Mesenchymal stem cell (in vitro differentiated cells and primary cell): ENCODE measurements around the gene PRAMEF5.
"Not testable (repeated sequence)": the region's sequence is repeated elsewhere in the genome, so short reads cannot be mapped to it uniquely, and the experiment has no call there.

Experiments
- DNase-seq: peaks from one replicate; pipeline ENCODE4 v3.0.0-alpha.2; 2013
- H2AFZ ChIP-seq: one replicate; pipeline ENCODE4 v1.6.1; 2013; ENCODE audit warnings: low read depth, mild to moderate bottlenecking, control low read depth, inconsistent platforms, low read length, moderate library complexity
- H2AK5ac ChIP-seq: 2 replicates; pipeline ENCODE4 v1.6.1; 2013; ENCODE audit warnings: low read length, moderate library complexity, mild to moderate bottlenecking, inconsistent platforms; ENCODE audit not compliant: severe bottlenecking
- H2BK120ac ChIP-seq: one replicate; pipeline ENCODE4 v1.6.1; 2013; ENCODE audit warnings: low read depth, mild to moderate bottlenecking, inconsistent platforms, low read length, moderate library complexity
- H2BK12ac ChIP-seq, 2 experiments: one replicate each; pipeline ENCODE4 v1.6.1; 2013; ENCODE audit warnings: inconsistent platforms in 2 of 2, low read length in 2 of 2, mild to moderate bottlenecking in 2 of 2, moderate library complexity in 2 of 2, control low read depth in 1 of 2
- H2BK15ac ChIP-seq: one replicate; pipeline ENCODE4 v1.6.1; 2013; ENCODE audit warnings: mild to moderate bottlenecking, low read depth, inconsistent platforms; ENCODE audit not compliant: poor library complexity, severe bottlenecking
- H2BK5ac ChIP-seq: 2 replicates; pipeline ENCODE4 v1.6.1; 2013; ENCODE audit warnings: low read depth, mild to moderate bottlenecking, low read length, control low read depth, inconsistent platforms; ENCODE audit not compliant: poor library complexity, severe bottlenecking
- H3K14ac ChIP-seq, 2 experiments: one replicate each; pipeline ENCODE4 v1.6.1; 2013; ENCODE audit warnings: inconsistent platforms in 2 of 2, low read length in 2 of 2, control low read depth in 1 of 2, mild to moderate bottlenecking in 1 of 2, moderate library complexity in 1 of 2
- H3K18ac ChIP-seq, 2 experiments: one replicate each; pipeline ENCODE4 v1.6.1; 2013; ENCODE audit warnings: inconsistent platforms in 2 of 2, low read length in 2 of 2, control low read depth in 1 of 2, low read depth in 1 of 2, mild to moderate bottlenecking in 1 of 2
- H3K23ac ChIP-seq, 2 experiments: one replicate each; pipeline ENCODE4 v1.6.1; 2013; ENCODE audit warnings: inconsistent platforms in 2 of 2, low read length in 2 of 2, mild to moderate bottlenecking in 2 of 2, moderate library complexity in 2 of 2, control low read depth in 1 of 2
- H3K27ac ChIP-seq: 2 replicates; pipeline ENCODE4 v1.5.1; 2013; ENCODE audit warnings: mild to moderate bottlenecking, moderate library complexity, low read length, control low read depth, inconsistent platforms; ENCODE audit not compliant: poor library complexity, severe bottlenecking
- H3K27me3 ChIP-seq, 2 experiments: 2 replicates each; pipeline versions ENCODE4 v1.6.1 to v1.7.0; 2013; ENCODE audit warnings: low read length in 2 of 2, mild to moderate bottlenecking in 2 of 2, moderate library complexity in 2 of 2, control low read depth in 1 of 2, inconsistent platforms in 1 of 2; ENCODE audit not compliant: control insufficient read depth in 1 of 2, insufficient read depth in 1 of 2
- H3K36me3 ChIP-seq, 2 experiments: 2 replicates each; pipeline versions ENCODE4 v1.6.1 to v1.7.0; 2013; ENCODE audit warnings: low read length in 2 of 2, control low read depth in 1 of 2, inconsistent platforms in 1 of 2, low read depth in 1 of 2, mild to moderate bottlenecking in 1 of 2; ENCODE audit not compliant: insufficient read depth in 2 of 2, control insufficient read depth in 1 of 2
- H3K4ac ChIP-seq, 2 experiments: one replicate each; pipeline ENCODE4 v1.6.1; 2013; ENCODE audit warnings: inconsistent platforms in 2 of 2, low read length in 2 of 2, mild to moderate bottlenecking in 2 of 2, moderate library complexity in 2 of 2, control low read depth in 1 of 2, low read depth in 1 of 2
- H3K4me1 ChIP-seq: 2 replicates; pipeline ENCODE4 v1.6.1; 2013; ENCODE audit warnings: low read depth, low read length, control low read depth; ENCODE audit not compliant: control insufficient read depth, insufficient read depth
- H3K4me2 ChIP-seq: 2 replicates; pipeline ENCODE4 v1.6.1; 2013; ENCODE audit warnings: low read length, mild to moderate bottlenecking, inconsistent platforms; ENCODE audit not compliant: poor library complexity, severe bottlenecking
- H3K4me3 ChIP-seq, 2 experiments: 2 replicates each; pipeline versions ENCODE4 v1.5.1 to v1.7.0; 2013; ENCODE audit warnings: low read length in 2 of 2, mild to moderate bottlenecking in 2 of 2, control low read depth in 1 of 2, low read depth in 1 of 2; ENCODE audit not compliant: insufficient read depth in 1 of 2
- H3K79me1 ChIP-seq: replicated peaks from 2 replicates; pipeline ENCODE4 v1.6.1; 2013; ENCODE audit warnings: mild to moderate bottlenecking, control low read depth, low read length, inconsistent platforms; ENCODE audit not compliant: poor library complexity, severe bottlenecking
- H3K9ac ChIP-seq: 2 replicates; pipeline ENCODE4 v1.7.0; 2013; ENCODE audit warnings: mild to moderate bottlenecking, low read length, moderate library complexity
- H3K9me3 ChIP-seq: 2 replicates; pipeline ENCODE4 v1.7.0; 2013; ENCODE audit warnings: mild to moderate bottlenecking, low read length; ENCODE audit not compliant: control insufficient read depth
- H4K8ac ChIP-seq: one replicate; pipeline ENCODE4 v1.6.1; 2013; ENCODE audit warnings: inconsistent platforms, mild to moderate bottlenecking, low read length, moderate library complexity
- H4K91ac ChIP-seq: one replicate; pipeline ENCODE4 v1.6.1; 2013; ENCODE audit warnings: mild to moderate bottlenecking, low read length, inconsistent platforms
- WGBS: methylation state at CpG from one replicate; pipeline ENCODE4 v1.1.7; 2013; ENCODE audit warnings: mixed read lengths; 5-methylcytosine and 5-hydroxymethylcytosine counted together

Gene PRAMEF5

GRCh38 chr1:13232056-13232455 is 21.9 kb upstream of the PRAMEF5 start:
- not testable (repeated sequence) for H2BK120ac ChIP-seq, DNase-seq, H3K4me3 ChIP-seq, H3K4me1 ChIP-seq, H3K27ac ChIP-seq, H3K14ac ChIP-seq, H2BK12ac ChIP-seq, H3K18ac ChIP-seq, H3K9ac ChIP-seq, H3K27me3 ChIP-seq, H2AFZ ChIP-seq, H3K9me3 ChIP-seq, H3K23ac ChIP-seq, H2BK15ac ChIP-seq, H2BK5ac ChIP-seq, H3K79me1 ChIP-seq, H2AK5ac ChIP-seq, H3K4ac ChIP-seq, H4K91ac ChIP-seq, H4K8ac ChIP-seq, H3K4me2 ChIP-seq, H3K36me3 ChIP-seq
- WGBS: 29% methylated on average over 2 of the region's 2 CpGs

GRCh38 chr1:13234057-13234456 is 19.9 kb upstream of the PRAMEF5 start:
- not testable (repeated sequence) for H3K27ac ChIP-seq, H3K4me2 ChIP-seq, H3K4me1 ChIP-seq, DNase-seq, H2BK15ac ChIP-seq, H2BK5ac ChIP-seq, H4K91ac ChIP-seq, H3K14ac ChIP-seq, H2BK120ac ChIP-seq, H4K8ac ChIP-seq, H3K18ac ChIP-seq, H3K9me3 ChIP-seq, H2AK5ac ChIP-seq, H3K23ac ChIP-seq, H2AFZ ChIP-seq, H3K9ac ChIP-seq, H2BK12ac ChIP-seq, H3K79me1 ChIP-seq, H3K27me3 ChIP-seq, H3K4ac ChIP-seq, H3K4me3 ChIP-seq, H3K36me3 ChIP-seq
- 38% methylated on average over 1 of the region's 1 CpG for WGBS

GRCh38 chr1:13237572-13237971 is 16.4 kb upstream of the PRAMEF5 start:
- WGBS: 57% methylated on average over 4 of the region's 4 CpGs
- H3K23ac ChIP-seq, H3K18ac ChIP-seq, H3K27ac ChIP-seq, H3K9me3 ChIP-seq, H3K4ac ChIP-seq, DNase-seq, H3K4me3 ChIP-seq, H3K27me3 ChIP-seq, H2BK120ac ChIP-seq, H4K8ac ChIP-seq, H4K91ac ChIP-seq, H3K36me3 ChIP-seq, H2BK5ac ChIP-seq, H3K79me1 ChIP-seq, H2BK12ac ChIP-seq, H3K4me2 ChIP-seq, H3K4me1 ChIP-seq, H2AK5ac ChIP-seq, H3K14ac ChIP-seq, H3K9ac ChIP-seq, H2BK15ac ChIP-seq, H2AFZ ChIP-seq: not testable (repeated sequence)

GRCh38 chr1:13239633-13240032 is 14.4 kb upstream of the PRAMEF5 start:
- not testable (repeated sequence) for H3K4me2 ChIP-seq, H3K18ac ChIP-seq, H3K9me3 ChIP-seq, H4K8ac ChIP-seq, H3K23ac ChIP-seq, H3K9ac ChIP-seq, H3K4ac ChIP-seq, H2BK15ac ChIP-seq, H3K14ac ChIP-seq, H3K36me3 ChIP-seq, H3K4me1 ChIP-seq, DNase-seq, H2AFZ ChIP-seq, H4K91ac ChIP-seq, H2AK5ac ChIP-seq, H2BK5ac ChIP-seq, H2BK120ac ChIP-seq, H3K27me3 ChIP-seq, H3K79me1 ChIP-seq, H2BK12ac ChIP-seq, H3K27ac ChIP-seq, H3K4me3 ChIP-seq
- WGBS: 81% methylated on average over 4 of the region's 4 CpGs
